Lung (tissue), 12 donors: ENCODE results near the gene TSPO2. TPM values are rescaled to one million over a fixed set of nuclear protein-coding genes. Genes with fewer than 3 reads are reported as not detected.

ENCODE experiments used
- ATAC-seq: fragments of 200-7000 bp; cut with Tn5 transposase; one replicate; pipeline ENCODE4 v1.9.1; 2020; ENCODE audit warnings: moderate number of reproducible peaks; ENCODE audit not compliant: insufficient read depth, low FRiP score
- DNase-seq, 3 donors: peaks; one replicate each; pipeline ENCODE4 v3.0.0-alpha.2; 2013 to 2017
- H3K27ac ChIP-seq, 2 donors: one replicate each; pipeline ENCODE4 v1.5.1; 2013; ENCODE audit warnings: mild to moderate bottlenecking in 2 of 2, moderate library complexity in 2 of 2, control low read depth in 1 of 2, inconsistent platforms in 1 of 2, low read depth in 1 of 2, low read length in 1 of 2
- H3K27me3 ChIP-seq, 3 donors: one replicate each; pipeline ENCODE4 v1.5.1; 2013; ENCODE audit warnings: low read length in 2 of 3; ENCODE audit not compliant: control insufficient read depth in 3 of 3, insufficient read depth in 3 of 3
- H3K36me3 ChIP-seq, 4 donors: one replicate each; pipeline ENCODE4 v1.5.1; 2013; ENCODE audit warnings: low read length in 4 of 4, mild to moderate bottlenecking in 1 of 4, moderate library complexity in 1 of 4; ENCODE audit not compliant: control insufficient read depth in 4 of 4, insufficient read depth in 4 of 4
- H3K4me1 ChIP-seq, 5 donors: one replicate each; pipeline ENCODE4 v1.5.1; 2013; ENCODE audit warnings: low read length in 5 of 5, mild to moderate bottlenecking in 2 of 5, moderate library complexity in 1 of 5; ENCODE audit not compliant: control insufficient read depth in 5 of 5, insufficient read depth in 5 of 5
- H3K4me3 ChIP-seq: one replicate; pipeline ENCODE4 v1.5.1; 2013; ENCODE audit warnings: mild to moderate bottlenecking, control low read depth, moderate library complexity
- H3K9ac ChIP-seq, 2 donors: one replicate each; pipeline ENCODE4 v1.5.1; 2013; ENCODE audit warnings: low read length in 2 of 2, control low read depth in 1 of 2; ENCODE audit not compliant: insufficient read depth in 1 of 2
- H3K9me3 ChIP-seq, 4 donors: one replicate each; pipeline ENCODE4 v1.5.1; 2013; ENCODE audit warnings: low read length in 3 of 4, mild to moderate bottlenecking in 1 of 4, moderate library complexity in 1 of 4; ENCODE audit not compliant: control insufficient read depth in 4 of 4, insufficient read depth in 3 of 4
- WGBS, 2 donors: extraction: QIAGEN DNeasy Blood & Tissue Kit; methylation state at CpG; one replicate each; pipeline ENCODE4 v1.1.7; 2013; 5-methylcytosine and 5-hydroxymethylcytosine counted together
- polyA plus RNA-seq, 2 donors: library from polyadenylated mRNA; stranded (reverse); fragments of 200-250 nt; gene quantifications; one replicate each; pipeline ENCODE4 v1.2.1, GENCODE V29; 2013
- total RNA-seq, 2 donors: library from RNA; depleted of rRNA in 1 of 2; stranded (reverse); fragments of >200 nt in 1 of 2; gene quantifications; one replicate each; pipeline ENCODE4 v1.2.1, GENCODE V29; 2014 to 2021
- TF ChIP-seq, protein P1 (sequence below): IDR thresholded peaks from 2 replicates; pipeline ENCODE4 v1.5.1; 2012; ENCODE audit warnings: mild to moderate bottlenecking; ENCODE audit errors: control extremely low read depth, extremely low read depth
- donor health status: control.
- donor health status: control.
- donor health status: Bipolar disorder and iron deficiency.
- donor health status: healthy.
- donor health status: DM: yes; HTN: yes; CAD: no.

Gene TSPO2
- total and polyA plus RNA-seq, 4 donors: 0.07 to 0.57 TPM; not detected in 2

- TF ChIP-seq, protein P1, sequence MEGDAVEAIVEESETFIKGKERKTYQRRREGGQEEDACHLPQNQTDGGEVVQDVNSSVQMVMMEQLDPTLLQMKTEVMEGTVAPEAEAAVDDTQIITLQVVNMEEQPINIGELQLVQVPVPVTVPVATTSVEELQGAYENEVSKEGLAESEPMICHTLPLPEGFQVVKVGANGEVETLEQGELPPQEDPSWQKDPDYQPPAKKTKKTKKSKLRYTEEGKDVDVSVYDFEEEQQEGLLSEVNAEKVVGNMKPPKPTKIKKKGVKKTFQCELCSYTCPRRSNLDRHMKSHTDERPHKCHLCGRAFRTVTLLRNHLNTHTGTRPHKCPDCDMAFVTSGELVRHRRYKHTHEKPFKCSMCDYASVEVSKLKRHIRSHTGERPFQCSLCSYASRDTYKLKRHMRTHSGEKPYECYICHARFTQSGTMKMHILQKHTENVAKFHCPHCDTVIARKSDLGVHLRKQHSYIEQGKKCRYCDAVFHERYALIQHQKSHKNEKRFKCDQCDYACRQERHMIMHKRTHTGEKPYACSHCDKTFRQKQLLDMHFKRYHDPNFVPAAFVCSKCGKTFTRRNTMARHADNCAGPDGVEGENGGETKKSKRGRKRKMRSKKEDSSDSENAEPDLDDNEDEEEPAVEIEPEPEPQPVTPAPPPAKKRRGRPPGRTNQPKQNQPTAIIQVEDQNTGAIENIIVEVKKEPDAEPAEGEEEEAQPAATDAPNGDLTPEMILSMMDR: no peak
- peak in 2 of 3 donors; percentile 26 to 61 for DNase-seq
Observed at GRCh38 chr6:41022294-41022693, 20.0 kb upstream of the TSPO2 start.

DNA sequence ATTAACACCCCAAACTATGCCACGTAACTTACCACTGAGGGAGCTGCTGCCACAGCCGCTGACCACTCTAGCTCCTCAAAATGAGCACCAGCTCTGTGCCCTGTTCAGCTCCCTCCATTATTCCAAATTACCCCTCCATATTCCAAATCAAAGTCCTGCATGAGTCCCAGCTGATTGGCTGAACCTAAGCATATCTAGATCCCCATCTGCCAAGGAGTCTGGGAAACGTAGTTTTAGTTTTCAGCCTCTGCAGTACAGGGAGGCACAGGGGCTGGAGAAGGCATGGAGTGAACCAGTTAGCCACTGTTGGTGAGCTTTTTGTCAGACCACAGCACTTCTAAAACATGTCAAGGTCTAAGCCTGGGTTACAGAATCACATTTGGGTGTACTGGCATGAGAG is 19.2 kb upstream of the TSPO2 start:
- no peak overlapping the region for H3K27ac ChIP-seq
- no peak for ATAC-seq
- 98% methylated on average over 3 of the region's 3 CpGs for WGBS, 2 donors

More at GRCh38 chr6:41022294-41022693, 20.0 kb upstream of the TSPO2 start:
- H3K4me1 ChIP-seq: peaks cover 0 to 6% (median 0%) of the 10 kb centered on the region in 5 donors
- H3K27me3 ChIP-seq: no peaks in the 10 kb centered on the region
- H3K36me3 ChIP-seq: no peaks in the 10 kb centered on the region
- peaks cover 0 to 4% (median 0%) of the 10 kb centered on the region in 4 donors for H3K9me3 ChIP-seq
- H3K27ac ChIP-seq: no peak overlapping the region
- H3K9ac ChIP-seq: no peak overlapping the region
- ATAC-seq: no peak
- no peak overlapping the region for H3K4me3 ChIP-seq

DNA sequence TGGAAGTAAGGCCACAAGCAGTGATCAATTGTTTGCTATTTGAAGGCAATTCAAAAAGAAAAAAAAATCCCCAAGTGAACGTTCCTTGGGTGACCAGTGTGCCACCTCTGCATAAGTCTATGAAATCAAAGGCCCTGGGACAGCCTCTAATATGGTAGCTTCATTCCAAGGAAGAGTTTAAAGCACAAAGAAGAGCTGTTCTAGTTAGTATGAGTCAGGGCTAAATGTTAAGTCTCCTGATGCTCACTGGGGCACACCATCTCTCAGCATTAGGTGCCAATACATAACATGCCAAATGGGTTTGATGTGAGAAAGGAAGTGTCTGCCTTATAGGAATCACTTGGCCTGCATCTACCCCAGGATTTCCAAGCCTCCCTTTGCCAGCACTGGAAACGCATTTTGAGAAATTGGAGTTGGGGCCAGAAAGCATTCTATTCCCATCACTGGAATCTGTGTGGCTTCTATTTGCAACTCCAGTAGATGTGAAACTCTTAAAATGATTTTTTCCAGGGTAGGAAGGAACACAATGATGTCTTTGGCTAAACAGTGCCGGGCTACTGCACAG is 16.2 kb upstream of the TSPO2 start:
- peaks cover 0 to 23% (median 4%) of the 10 kb centered on the region in 5 donors for H3K4me1 ChIP-seq

More for the DNA sequence above, 19.2 kb upstream of the TSPO2 start:
- Histone ChIP-seq H3K27me3 (no peaks in the 10 kb centered on the region), H3K9me3 (peaks cover 0 to 4% (median 0%) of the 10 kb centered on the region in 4 donors), H3K4me1 (peaks cover 0 to 12% (median 0%) of the 10 kb centered on the region in 5 donors), H3K4me3 (no peak overlapping the region), H3K36me3 (no peaks in the 10 kb centered on the region), H3K9ac (no peak overlapping the region)
- TF ChIP-seq, protein P1: no peak
- no peak for DNase-seq

More for the DNA sequence above, 16.2 kb upstream of the TSPO2 start:
- Histone ChIP-seq H3K9ac (no peak overlapping the region), H3K27me3 (no peaks in the 10 kb centered on the region), H3K36me3 (no peaks in the 10 kb centered on the region), H3K9me3 (no peaks in the 10 kb centered on the region), H3K4me3 (no peak overlapping the region), H3K27ac (no peak overlapping the region)
- WGBS, 2 donors: 80 to 86% methylated on average over 3 of the region's 3 CpGs
- TF ChIP-seq, protein P1: no peak
- DNase-seq (no peak), ATAC-seq (no peak)
